Middle frontal gyrus (tissue), 1 donor: ENCODE measurements around the gene C1D.
"Not testable (repeated sequence)": the region's sequence is repeated elsewhere in the genome, so short reads cannot be mapped to it uniquely, and the experiment has no call there.

Source experiments
- DNase-seq: peaks from one replicate; pipeline ENCODE4 v3.0.0-alpha.2; 2015; ENCODE audit warnings: low spot score; ENCODE audit errors: extremely low spot score

Gene C1D, protein sequence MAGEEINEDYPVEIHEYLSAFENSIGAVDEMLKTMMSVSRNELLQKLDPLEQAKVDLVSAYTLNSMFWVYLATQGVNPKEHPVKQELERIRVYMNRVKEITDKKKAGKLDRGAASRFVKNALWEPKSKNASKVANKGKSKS

DNA sequence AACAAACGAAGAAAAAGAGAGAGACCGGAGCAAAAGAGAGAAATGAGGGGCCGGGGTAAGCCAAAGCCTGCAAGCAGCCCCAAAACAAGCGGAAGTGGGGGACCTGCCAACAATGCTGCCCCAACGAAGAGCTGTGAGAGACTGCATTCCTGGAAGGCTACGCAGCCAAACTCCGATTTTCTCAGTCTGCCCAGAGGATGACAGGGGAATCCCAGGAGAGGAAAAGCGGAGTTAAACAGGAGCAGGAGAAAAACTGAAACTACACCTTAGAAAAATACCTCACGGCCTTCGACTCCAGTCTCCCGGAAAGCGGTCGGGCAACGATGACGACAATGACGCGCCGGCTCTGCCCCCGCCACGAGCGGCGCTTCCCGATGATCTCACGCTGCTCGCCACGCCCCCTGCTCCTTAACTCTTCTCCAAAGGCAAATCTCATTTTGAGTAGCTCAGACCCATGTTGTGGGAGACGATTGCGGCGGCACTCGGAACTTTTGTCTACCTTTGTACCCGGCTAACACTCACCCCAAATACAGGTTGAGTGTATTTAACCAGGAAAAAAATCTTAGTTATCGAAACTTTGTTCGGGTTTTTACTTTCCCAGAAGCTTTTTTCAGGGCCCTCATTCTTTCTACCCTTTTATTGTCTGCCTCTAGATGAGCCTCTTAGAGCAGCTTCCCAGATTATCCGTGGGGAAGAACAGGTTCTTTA is at the start of gene C1D:
C1D (minus strand) TSS at position 325 of the 708 bp plus-strand sequence. CDS start 15,694 bp downstream, outside the sequence.
- DNase-seq, result peak; percentile 71

DNA sequence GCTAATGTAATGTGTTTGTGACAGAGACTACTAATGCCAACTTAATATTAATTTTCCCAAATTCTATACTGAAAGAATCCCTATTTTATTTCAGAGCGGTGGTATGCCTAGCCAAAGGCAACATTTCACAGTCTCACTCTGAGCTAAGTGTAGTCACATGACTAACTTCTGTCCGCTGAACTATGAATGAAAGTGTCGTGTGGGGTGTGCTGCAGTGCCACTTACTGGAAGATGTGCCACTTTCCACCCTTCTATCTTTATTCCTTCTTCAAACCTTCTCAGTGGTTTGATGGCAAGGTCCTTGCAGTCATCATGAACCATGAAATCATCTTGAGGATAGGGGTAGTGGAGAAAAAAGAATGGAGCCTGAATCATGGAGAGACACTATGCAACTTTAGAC is 47.3 kb upstream of the C1D start:
- DNase-seq, result no peak

DNA sequence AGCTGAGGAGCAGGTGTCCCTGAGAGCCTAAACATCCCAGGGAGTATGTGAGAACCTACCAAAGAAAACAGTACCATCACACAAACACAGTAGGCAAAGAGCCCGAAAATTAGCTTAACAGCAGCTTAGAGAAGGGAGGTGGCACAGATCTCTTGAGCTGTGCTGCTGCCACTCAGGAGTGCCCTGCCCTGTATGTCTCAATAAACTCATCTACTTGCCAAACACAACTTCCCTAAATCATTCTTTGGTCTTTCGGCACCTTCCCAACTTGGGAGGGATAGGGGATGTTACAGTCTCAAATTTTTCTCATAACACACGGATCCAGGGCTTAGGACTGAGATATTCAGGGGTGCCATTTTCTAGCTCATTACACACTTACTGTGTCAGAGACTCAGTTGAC is 45.3 kb upstream of the C1D start:
- no peak for DNase-seq

DNA sequence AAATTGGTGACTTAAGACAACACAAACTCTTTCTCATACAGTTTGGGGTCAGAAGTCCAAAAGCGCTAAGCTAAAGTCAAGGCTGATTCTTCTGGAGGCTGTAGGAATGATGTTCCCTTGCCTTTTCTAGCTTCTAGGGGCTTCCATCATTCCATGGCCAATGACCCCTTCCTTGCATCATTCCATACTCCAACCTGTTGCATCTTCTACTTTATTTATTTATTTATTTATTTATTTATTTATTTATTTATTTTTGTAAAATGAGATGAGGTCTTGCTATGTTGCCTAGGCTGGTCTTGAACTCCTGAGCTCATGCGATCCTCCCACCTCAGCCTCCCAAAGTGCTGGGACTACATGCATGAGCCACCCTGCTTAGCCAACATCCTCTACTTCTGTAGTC is 44.7 kb upstream of the C1D start:
- DNase-seq, result no peak

DNA sequence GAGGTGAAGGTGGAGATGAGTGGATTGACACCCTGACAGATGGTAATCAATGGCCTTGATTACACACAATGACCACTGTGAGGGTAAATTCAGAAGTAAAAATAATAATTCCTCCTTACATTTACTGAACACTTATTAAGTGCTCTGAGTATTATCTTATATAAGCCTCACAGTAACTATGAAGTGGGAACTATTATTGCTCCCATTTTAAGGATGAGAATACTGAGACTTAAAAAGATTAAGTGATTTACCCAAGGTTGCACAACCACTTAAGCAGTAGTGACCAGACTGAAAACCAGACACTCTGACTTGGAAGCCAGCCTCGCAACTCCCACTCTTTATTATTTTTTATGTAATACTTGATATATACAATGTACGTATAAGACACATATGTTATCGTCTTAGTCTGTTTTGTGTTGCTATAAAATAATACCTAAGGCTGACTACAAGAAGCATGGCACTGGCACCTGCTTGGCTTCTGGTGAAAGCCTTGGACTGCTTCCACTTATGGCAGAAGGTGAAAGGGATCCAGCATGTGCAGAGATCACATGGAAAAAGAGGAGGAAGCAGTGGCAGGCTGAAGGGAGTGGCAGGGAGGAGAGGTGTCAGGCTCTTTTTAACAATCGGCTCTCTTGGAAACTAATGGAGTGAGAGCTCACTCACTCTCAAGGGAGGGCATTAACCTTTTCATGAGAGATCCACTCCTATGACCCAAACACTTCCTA is 41.5 kb upstream of the C1D start:
- no peak for DNase-seq

DNA sequence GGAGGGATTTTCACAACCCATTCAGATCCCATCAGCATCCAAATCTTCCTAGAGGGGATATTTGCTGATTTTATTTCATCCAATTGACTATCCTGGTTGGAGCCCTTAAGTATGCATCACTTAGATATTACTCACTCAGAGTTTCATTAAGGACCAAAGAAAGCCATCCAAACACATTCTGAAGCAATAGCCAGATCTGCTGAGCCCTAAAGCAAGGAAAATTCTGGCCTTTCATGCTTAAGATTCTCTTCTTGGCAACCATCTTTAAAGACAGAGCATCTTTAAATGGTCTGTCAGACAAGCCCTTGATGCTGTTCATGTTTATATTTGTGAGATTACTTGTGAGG is 40.9 kb upstream of the C1D start:
- no peak for DNase-seq

DNA sequence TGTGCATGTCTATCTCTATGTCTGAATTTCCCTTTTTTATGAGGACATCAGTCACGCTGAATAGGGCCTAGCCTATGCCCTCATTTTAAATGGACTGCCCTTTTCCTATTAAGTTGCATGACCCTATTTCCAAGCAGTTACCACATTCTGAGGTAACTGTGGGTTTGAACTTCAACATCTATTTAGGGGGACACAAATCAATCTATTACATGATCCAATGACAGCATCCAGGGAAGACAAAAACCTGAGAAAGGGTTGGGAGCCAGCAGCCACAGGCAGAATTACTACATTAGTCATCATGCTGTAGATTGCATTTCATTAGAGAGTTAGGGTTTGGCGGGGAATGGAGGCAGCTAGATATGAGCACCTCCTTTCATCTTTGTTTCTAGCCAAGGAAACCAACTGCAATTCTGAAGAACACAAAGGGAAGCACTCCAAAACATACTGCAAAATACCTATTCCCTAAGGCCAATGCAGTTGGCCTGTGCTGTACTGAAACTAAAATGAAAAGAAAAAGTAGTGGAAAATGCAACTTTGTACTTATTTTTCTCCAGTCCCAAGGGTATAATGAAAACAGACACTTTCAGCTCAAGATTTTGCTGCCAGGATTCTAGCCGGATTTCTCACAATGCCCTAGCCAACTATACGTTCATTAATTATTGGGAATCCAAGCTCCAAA is 40.4 kb upstream of the C1D start:
- DNase-seq, result no peak

DNA sequence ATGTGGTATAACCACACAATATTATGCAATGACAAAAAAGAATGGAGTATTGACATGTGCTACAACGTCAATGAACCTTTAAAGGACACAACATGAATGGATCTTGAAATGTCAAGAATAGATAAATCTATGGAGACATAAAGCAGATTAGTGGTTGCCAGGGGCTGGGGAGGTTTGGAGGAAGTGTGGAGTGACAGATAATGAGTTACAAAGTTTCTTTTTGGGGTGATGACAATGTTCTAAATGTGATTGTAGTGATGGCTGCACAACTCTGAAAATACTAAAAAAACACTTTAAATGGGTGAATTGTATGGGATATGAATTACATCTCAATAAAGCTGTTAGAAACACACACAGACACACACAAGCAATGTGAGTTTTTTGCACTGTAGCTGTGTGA is 37.4 kb upstream of the C1D start:
- no peak for DNase-seq

DNA sequence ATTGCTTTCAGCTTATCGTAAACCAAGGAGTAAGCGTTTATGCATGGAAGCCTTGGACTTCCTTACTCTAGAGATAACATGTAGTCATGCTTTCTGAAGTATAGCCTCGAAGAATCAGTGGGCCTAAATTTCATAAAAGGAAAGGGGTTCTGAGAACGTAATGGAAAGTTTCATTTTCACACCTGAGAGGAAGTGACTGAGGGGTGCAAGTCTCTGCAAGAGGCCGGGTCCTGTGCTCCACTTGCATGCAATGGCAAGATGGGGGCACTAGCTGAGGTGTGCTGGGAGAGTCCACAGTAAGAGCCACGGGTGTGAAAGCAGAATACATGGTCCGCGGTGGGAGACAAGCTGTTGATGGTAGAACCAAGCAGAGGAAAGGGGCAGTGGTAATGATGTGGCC is 36.5 kb upstream of the C1D start:
- DNase-seq, result no peak

DNA sequence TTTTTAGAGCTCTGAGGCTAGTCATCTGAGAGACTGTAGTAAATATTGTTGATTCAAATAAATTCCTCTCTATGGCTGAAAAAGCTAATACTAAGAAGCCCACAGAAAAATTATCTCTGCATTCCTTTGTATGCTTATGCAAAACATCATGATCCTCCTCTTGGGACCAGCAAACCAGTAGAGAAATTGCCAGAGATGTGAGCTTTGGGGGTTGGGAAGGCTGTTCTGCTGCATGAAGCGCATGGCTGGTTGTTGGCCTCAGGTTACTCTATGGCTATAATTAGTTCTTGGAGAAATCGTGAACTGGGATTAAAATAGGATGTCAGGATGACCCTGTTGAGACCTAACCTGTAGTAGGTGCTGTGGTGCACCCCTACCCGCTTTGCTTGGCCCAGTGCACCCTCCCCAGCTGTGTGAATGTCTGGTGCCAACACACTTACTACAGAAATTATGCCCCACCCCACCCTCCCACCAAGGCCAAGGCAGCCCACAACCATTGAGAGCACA is 35.5 kb upstream of the C1D start:
- DNase-seq, result no peak

DNA sequence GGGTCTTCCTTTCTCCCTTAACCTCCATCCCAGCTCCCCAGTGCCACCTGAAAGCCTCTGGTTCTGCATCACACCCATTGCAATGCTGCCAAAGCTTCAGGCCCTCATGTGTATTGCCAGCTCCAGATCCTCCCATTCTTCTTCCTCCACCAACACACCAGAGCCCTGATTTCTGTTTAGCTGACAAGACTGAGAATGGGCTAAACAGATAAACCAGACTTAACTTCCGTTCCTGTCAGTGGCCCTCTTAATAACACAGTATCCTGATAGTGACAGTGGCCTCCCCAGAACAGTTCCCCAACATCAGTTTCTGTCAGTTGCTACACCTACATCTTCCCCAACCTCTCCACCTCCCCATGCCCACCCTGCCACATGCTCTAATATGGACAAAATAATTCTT is 31.3 kb upstream of the C1D start:
- no peak for DNase-seq

DNA sequence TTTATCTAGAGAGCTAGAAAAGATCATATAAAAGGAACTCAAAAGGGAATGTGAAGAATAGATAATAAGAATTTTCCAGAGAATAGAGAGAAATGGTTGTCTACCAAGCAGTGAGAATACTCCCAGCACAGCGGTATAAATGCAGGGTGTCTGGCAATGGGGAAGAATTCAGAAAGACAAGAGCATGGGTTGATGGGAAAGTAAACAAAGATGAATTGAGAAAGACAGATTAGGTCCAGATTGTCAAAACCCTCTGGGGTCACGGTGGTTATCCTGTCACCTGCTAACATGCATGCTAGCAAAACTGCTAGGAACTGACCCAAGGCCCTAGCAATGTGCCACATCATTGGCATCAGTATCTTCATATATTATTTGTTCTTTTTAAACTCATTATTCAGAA is 30.8 kb upstream of the C1D start:
- DNase-seq, result no peak

DNA sequence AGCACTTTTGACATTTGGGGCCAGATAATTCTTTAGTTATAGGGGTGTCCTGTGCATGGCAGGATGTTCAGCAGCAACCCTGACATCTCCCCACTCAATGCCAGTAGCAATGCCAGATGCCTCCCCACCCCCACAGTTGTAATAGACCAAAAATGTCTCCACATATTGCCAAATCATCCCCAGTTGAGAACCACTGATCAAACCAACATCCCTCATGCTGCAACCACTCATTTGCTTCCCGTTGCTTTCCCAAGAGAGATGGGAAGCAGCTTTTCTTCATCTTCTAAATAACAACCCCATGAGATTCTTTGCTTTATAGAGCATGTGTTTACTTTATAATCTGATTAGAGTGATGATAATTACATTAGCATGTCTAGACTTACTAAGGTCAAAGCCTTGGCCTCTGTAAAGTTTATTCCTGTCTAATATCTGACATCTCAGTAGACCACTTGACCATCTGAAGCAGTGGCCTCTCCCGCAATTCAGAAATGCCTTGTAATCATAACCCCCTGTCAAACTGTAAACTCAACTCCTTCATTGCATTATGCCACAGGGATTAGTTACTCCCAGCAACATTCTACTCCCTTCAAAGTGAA is 28.7 kb upstream of the C1D start:
- DNase-seq, result no peak

DNA sequence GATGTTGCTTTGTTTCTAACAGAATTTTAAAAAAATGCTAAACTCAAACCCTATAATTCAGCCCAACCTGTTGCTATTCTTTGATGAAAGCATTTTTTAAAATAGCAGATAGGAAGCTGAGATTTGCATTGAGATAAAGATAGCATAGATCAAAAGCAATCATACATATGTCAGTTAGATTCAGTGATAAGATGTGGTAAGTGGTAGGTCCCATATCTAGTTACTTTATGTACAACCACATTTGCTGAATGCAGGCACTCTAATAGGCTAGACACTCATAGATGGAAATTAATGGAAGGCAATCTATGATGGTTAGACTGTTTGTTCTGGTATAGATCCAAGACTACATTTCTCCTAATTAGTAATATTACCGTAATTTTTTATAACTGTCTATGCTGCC is 27.2 kb upstream of the C1D start:
- no peak for DNase-seq

DNA sequence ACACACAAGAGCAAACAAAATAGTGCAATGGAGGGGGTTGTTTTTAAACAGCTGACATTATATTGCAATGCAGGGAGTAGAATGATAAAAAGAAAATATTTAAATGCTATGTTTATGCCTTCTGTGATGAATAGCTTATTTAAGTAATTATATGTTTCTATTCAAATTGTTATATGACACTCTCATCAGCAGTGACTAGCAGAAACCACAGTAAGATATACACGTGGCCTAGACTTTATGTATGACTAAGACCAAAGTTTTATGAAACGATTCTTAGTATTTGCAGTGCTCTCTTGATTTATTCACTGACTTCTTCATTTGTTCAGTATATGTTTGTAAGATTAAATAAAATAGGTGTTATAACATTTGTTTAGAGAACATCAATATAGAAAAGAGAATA is 26.1 kb upstream of the C1D start:
- no peak for DNase-seq

DNA sequence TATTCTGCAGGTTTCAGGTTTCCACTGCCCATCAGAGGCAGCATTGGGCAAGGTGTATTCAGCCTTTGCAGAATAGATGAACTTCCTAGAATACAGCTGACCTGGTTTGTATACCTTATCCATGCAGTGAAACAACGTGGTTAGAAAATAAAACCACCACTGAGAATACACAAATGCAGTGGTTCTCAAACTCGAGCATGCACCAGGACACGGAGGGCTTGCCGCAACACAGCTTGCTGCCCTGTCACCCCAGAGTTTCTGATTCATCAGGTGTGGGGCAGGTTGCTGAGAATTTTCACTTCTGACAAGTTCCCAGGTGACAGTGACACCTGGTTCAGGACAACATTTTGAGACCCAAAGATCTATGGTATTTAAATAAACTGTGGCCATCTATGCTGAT is 23.4 kb upstream of the C1D start:
- no peak for DNase-seq

DNA sequence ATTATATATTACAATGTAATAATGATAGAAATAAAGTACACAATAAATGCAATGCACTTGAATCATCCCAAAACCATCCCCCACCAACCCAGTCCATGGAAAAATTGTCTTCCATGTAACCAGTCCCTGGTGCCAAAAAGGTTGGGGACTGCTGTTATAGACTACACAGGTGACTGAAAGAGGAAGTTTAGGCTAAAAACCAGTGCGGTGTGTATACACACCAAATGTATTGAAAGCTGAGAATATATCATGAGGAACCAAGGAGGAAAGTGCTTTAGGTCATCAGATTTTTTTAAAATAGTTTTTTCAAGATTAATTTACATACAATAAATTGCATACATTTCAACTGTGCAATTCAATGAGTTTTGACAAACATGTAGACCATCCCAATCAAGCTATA is 20.5 kb upstream of the C1D start:
- no peak for DNase-seq

DNA sequence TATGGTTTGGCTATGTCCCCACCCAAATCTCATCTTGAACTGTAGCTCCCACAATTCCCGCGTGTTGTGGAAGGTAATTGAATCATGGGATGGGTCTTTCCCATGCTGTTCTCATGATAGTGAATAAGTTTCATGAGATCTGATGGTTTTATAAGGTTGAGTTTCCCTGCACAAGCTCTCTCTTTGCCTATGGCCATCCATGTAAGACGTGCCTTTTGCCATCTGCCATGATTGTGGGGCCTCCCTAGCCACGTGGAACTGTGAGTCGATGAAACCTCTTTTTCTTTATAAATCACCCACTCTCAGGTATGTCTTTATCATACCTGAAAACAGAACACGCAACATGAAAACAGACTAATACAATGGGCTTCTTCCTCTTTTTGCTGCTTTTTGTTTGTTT is 11.2 kb upstream of the C1D start:
- no peak for DNase-seq

DNA sequence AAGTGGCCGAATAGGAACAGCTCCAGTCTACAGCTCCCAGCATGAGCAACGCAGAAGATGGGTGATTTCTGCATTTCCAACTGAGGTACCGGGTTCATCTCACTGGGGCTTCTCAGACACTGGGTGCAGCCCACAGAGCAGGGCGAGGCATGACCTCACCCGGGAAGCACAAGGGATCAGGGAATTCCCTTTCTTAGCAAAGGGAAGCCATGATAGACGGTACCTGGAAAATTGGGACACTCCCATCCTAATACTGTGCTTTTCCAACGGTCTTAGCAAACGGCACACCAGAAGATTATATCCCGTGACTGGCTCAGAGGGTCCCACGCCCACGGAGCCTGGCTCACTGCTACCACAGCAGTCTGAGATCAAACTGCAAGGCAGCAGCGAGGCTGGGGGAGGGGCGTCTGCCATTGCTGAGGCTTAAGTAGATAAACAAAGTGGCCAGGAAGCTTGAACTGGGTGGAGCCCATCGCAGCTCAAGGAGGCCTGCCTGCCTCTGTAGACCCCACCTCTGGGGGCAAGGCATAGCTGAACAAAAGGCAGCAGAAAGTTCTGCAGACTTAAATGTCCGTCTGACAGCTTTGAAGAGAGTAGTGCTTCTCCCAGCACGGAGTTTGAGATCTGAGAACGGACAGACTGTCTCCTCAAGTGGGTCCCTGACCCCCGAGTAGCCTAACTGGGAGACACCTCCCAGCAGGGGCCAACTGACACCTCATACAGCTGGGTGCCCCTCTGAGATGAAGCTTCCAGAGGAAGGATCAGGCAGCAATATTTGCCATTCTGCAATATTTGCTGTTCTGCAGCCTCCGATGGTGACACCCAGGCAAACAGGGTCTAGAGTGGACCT is 1.2 kb upstream of the C1D start:
- not testable (repeated sequence) for DNase-seq

DNA sequence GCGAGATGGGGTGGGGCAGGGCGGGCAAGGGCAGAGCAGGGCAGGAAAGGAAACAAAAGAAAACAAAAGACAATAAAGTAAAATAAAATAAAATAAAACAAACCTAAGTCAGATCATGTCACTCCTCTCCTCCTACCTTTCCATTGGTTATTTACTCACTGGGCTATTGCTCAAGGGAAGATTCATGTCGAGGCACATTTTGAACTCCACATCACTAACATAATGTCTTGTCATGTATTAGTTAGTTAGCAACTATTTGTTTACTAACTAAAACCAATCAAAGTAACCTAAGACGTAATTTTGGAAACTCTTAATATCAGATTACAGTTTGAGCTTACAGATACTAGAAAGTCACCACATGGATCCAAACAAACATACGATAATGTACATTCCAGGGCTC is 2.2 kb downstream of the C1D start:
- DNase-seq, result no peak
